ENCODE data around the gene FCER2.

DNA sequence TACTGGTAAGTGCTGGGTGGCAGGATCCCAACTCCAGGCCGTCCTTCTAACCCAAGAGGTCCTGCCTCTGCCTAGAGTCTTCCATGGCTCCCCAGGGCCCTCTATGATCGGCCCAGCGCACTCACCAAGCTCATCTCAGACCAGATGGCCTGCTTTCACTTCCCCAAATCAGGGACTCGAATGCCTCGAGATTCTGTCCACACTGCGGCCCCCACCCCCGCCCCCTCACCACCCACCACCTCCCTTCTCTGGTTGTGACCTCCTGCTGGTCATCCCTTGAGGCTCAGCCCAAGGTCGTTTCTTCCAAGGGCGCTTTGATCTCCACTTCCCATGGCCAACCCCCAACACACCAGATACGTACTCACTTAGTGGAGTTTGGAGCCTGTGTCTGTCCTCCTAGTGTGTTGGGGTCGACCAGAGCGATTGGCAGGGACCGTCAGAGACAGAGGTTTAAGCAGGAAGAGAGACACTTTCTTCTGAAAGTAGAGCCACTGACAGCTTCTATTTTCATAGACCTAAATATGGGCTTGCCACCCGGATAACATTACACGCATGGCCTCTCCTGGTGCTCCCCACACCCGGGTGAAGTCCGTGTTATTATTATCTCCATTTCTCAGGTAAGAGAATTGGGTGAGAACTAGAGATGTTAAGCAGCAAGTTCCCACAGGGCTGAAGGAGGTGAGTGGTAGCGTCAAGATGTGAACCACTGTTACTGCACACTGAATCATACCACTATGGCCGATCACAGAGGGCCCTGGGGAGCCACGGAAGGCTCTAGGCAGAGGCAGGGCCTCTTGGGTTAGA is at the start of gene FCER2:
- TF ChIP-seq, protein P1, sequence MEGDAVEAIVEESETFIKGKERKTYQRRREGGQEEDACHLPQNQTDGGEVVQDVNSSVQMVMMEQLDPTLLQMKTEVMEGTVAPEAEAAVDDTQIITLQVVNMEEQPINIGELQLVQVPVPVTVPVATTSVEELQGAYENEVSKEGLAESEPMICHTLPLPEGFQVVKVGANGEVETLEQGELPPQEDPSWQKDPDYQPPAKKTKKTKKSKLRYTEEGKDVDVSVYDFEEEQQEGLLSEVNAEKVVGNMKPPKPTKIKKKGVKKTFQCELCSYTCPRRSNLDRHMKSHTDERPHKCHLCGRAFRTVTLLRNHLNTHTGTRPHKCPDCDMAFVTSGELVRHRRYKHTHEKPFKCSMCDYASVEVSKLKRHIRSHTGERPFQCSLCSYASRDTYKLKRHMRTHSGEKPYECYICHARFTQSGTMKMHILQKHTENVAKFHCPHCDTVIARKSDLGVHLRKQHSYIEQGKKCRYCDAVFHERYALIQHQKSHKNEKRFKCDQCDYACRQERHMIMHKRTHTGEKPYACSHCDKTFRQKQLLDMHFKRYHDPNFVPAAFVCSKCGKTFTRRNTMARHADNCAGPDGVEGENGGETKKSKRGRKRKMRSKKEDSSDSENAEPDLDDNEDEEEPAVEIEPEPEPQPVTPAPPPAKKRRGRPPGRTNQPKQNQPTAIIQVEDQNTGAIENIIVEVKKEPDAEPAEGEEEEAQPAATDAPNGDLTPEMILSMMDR (IDR thresholded peaks at IDR 0.05), result no peak
- TF ChIP-seq POLR2A (IDR thresholded peaks at IDR 0.05), result no peak
